SU-DHL-6 (cell line): ENCODE measurements around the gene FAM20B.

Experiments used
- CTCF ChIP-seq: fragments of 200-600 bp; sonication (generic); IDR thresholded peaks from one replicate; pipeline ENCODE4 v1.5.1; 2017; ENCODE audit warnings: antibody characterized with exemption, mild to moderate bottlenecking, low read length, moderate library complexity; ENCODE audit not compliant: insufficient read depth, poor library complexity, severe bottlenecking
- EZH2phosphoT487 ChIP-seq: fragments of 200-600 bp; sonication (generic), shearing (Covaris generic); conservative IDR thresholded peaks from 2 replicates; pipeline ENCODE4 v1.6.1; 2018; ENCODE audit warnings: mild to moderate bottlenecking, antibody characterized with exemption, low read length, moderate library complexity, mixed read lengths

GRCh38 chr1:179103999-179104398, 78.3 kb downstream of the FAM20B start:
- TF ChIP-seq CTCF (no peak), EZH2phosphoT487 (no peak)
